ENCODE measurements around the gene DUSP3. TPM values are rescaled to one million over a fixed set of nuclear protein-coding genes. Genes with fewer than 3 reads are reported as not detected.

Gene DUSP3
- total and polyA plus RNA-seq, 2 donors (not counting 1 experiment from before 2014, with no cell fraction given), result 8.9 to 18.2 TPM

DNA sequence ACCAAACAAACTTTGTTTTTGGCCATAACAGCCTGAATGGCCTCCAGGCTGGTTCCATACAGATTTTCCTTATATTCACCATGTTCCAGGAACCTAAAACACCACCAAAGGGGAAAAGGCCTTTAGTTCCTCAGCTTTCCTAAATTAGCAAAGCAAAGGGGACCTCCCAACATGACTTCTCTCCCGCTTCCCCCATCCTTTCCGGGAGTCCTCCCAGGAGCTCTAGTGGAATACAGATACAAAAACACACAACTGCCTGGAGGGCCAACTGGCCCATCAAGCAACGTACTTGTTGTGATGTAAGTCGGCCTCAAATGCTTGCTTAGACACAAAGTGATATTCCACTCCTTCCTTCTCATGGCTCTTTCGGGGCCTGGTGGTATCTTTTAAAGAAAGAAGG is 32.0 kb upstream of the DUSP3 start:
- peaks cover 33% of the 10 kb centered on the region for H3K27me3 Mint-ChIP-seq
- H3K4me1 Mint-ChIP-seq, result no peaks in the 10 kb centered on the region
- no peak overlapping the region for H3K4me3 Mint-ChIP-seq

DNA sequence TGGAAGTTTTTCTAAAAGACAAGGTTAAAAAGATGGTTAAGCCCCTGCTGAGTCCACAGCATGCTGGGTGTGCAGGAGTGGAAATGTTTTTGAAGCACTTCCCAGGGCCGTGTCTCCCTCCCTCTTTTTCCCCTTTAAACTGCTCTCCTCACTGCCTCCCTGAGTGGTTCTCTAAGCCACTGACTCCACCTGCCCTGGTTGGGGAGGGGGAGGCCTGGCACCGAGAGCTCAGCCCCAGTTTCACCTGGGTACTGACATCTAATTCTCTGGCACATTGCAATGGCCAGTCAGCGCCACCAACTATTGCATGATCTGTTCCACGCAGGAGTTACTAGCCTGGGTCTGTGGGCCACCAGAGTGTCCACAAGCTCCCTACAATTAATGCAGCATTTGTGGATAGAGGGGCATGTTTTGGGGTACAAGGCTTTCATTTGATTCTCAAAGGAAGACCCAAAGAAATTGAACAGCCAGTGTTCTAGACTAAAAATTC is 31.5 kb upstream of the DUSP3 start:
- intact Hi-C loops (cut with micrococcal nuclease), result no loop called here
- no peak overlapping the region for H3K27ac ChIP-seq (ENCODE audit: low read length in 2 of 2)
- no peaks in the 10 kb centered on the region for H3K4me1 Mint-ChIP-seq
- CTCF ChIA-PET, result no interaction called here
- H3K36me3 ChIP-seq (replicated peaks in 1 of 2; ENCODE audit: control extremely low read depth in 1 of 2, control insufficient read depth in 1 of 2, extremely low read depth in 1 of 2, insufficient read depth in 2 of 2, low read length in 1 of 2), result no peaks in the 10 kb centered on the region
- WGBS (ENCODE audit: insufficient coverage), result 80% methylated on average over 1 of the region's 4 CpGs
- no peak overlapping the region for H3K4me2 ChIP-seq (replicated peaks; ENCODE audit: low read depth, low read length, poor library complexity, severe bottlenecking)
- no peak overlapping the region for H3K27ac Mint-ChIP-seq
- no peak overlapping the region for H2AFZ ChIP-seq (ENCODE audit: insufficient read depth, low read depth, low read length, poor library complexity, severe bottlenecking)
- ATAC-seq (ENCODE audit: low read depth), result no peak
- no peaks in the 10 kb centered on the region for H4K20me1 ChIP-seq (ENCODE audit: control insufficient read depth, insufficient read depth, low read length, poor library complexity, severe bottlenecking)
- no peak overlapping the region for H3K4me3 Mint-ChIP-seq
- H3K79me2 ChIP-seq (ENCODE audit: control insufficient read depth, insufficient read depth, low read length), result no peaks in the 10 kb centered on the region
- TF ChIP-seq, protein P1, sequence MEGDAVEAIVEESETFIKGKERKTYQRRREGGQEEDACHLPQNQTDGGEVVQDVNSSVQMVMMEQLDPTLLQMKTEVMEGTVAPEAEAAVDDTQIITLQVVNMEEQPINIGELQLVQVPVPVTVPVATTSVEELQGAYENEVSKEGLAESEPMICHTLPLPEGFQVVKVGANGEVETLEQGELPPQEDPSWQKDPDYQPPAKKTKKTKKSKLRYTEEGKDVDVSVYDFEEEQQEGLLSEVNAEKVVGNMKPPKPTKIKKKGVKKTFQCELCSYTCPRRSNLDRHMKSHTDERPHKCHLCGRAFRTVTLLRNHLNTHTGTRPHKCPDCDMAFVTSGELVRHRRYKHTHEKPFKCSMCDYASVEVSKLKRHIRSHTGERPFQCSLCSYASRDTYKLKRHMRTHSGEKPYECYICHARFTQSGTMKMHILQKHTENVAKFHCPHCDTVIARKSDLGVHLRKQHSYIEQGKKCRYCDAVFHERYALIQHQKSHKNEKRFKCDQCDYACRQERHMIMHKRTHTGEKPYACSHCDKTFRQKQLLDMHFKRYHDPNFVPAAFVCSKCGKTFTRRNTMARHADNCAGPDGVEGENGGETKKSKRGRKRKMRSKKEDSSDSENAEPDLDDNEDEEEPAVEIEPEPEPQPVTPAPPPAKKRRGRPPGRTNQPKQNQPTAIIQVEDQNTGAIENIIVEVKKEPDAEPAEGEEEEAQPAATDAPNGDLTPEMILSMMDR (IDR thresholded peaks at IDR 0.05), result no peak
- no peak for TF ChIP-seq EZH2 (IDR thresholded peaks at IDR 0.05; ENCODE audit: borderline replicate concordance, insufficient read depth, low read depth, low read length, poor library complexity, severe bottlenecking)
- H3K9ac ChIP-seq (ENCODE audit: low read length), result no peak overlapping the region
- H3K4me1 ChIP-seq (ENCODE audit: control insufficient read depth in 2 of 2, insufficient read depth in 2 of 2, low read length in 2 of 2), result no peaks in the 10 kb centered on the region
- H3K4me3 ChIP-seq (ENCODE audit: control extremely low read depth in 1 of 5, extremely low read depth in 1 of 5, insufficient read depth in 1 of 5, low read depth in 2 of 5, low read length in 4 of 5), result no peak overlapping the region
- H3K27me3 ChIP-seq (replicated peaks in 1 of 4; ENCODE audit: control extremely low read depth in 1 of 4, control insufficient read depth in 3 of 4, insufficient read depth in 4 of 4, low read length in 3 of 4), result peaks cover 0 to 11% (median 1%) of the 10 kb centered on the region in 4 experiments
- H3K27me3 Mint-ChIP-seq, result peaks cover 38% of the 10 kb centered on the region
- no peaks in the 10 kb centered on the region for H3K9me3 ChIP-seq (ENCODE audit: control extremely low read depth in 1 of 3, control insufficient read depth in 2 of 3, insufficient read depth in 1 of 3, low read length in 2 of 3)
- DNase-seq, result no peak
- POLR2A ChIA-PET, result no interaction called here
- H3K9me3 Mint-ChIP-seq (ENCODE audit: insufficient read depth), result peaks cover under 1% of the 10 kb centered on the region

More for the DNA sequence above, 32.0 kb upstream of the DUSP3 start:
- Histone ChIP-seq H4K20me1 (ENCODE audit: control insufficient read depth, insufficient read depth, low read length, poor library complexity, severe bottlenecking) (no peaks in the 10 kb centered on the region), H2AFZ (ENCODE audit: insufficient read depth, low read depth, low read length, poor library complexity, severe bottlenecking) (no peak overlapping the region), H3K79me2 (ENCODE audit: control insufficient read depth, insufficient read depth, low read length) (no peaks in the 10 kb centered on the region), H3K9ac (ENCODE audit: low read length) (no peak overlapping the region), H3K36me3 (replicated peaks in 1 of 2; ENCODE audit: control extremely low read depth in 1 of 2, control insufficient read depth in 1 of 2, extremely low read depth in 1 of 2, insufficient read depth in 2 of 2, low read length in 1 of 2) (no peaks in the 10 kb centered on the region), H3K4me3 (ENCODE audit: control extremely low read depth in 1 of 5, extremely low read depth in 1 of 5, insufficient read depth in 1 of 5, low read depth in 2 of 5, low read length in 4 of 5) (no peak overlapping the region), H3K4me2 (replicated peaks; ENCODE audit: low read depth, low read length, poor library complexity, severe bottlenecking) (no peak overlapping the region), H3K27me3 (replicated peaks in 1 of 4; ENCODE audit: control extremely low read depth in 1 of 4, control insufficient read depth in 3 of 4, insufficient read depth in 4 of 4, low read length in 3 of 4) (peaks cover 0 to 11% (median 0%) of the 10 kb centered on the region in 4 experiments), H3K9me3 (ENCODE audit: control extremely low read depth in 1 of 3, control insufficient read depth in 2 of 3, insufficient read depth in 1 of 3, low read length in 2 of 3) (no peaks in the 10 kb centered on the region), H3K4me1 (ENCODE audit: control insufficient read depth in 2 of 2, insufficient read depth in 2 of 2, low read length in 2 of 2) (no peaks in the 10 kb centered on the region), H3K27ac (ENCODE audit: low read length in 2 of 2) (no peak overlapping the region)
- intact Hi-C loops (cut with micrococcal nuclease), result no loop called here
- POLR2A ChIA-PET, result no interaction called here
- 83% methylated on average over 3 of the region's 5 CpGs for WGBS (ENCODE audit: insufficient coverage)
- H3K27ac Mint-ChIP-seq, result no peak overlapping the region
- DNase-seq (no peak), ATAC-seq (ENCODE audit: low read depth) (no peak)
- no peaks in the 10 kb centered on the region for H3K9me3 Mint-ChIP-seq (ENCODE audit: insufficient read depth)
- CTCF ChIA-PET, result no interaction called here
- TF ChIP-seq EZH2 (IDR thresholded peaks at IDR 0.05; ENCODE audit: borderline replicate concordance, insufficient read depth, low read depth, low read length, poor library complexity, severe bottlenecking), result no peak
- TF ChIP-seq, protein P1 (IDR thresholded peaks at IDR 0.05), result no peak
